NB4 (cell line): ENCODE data around the gene APPL2.

Experiments
- DNase-seq: peaks from one replicate; pipeline ENCODE4 v3.0.0; 2010; ENCODE audit warnings: low read depth
- H3K4me3 ChIP-seq: one replicate; pipeline ENCODE4 v1.5.1; 2011; ENCODE audit warnings: mild to moderate bottlenecking, low read depth, low read length, moderate library complexity
- CTCF ChIP-seq: IDR thresholded peaks from one replicate; pipeline ENCODE4 v1.5.1; 2012; ENCODE audit warnings: low read depth, low read length
- MAX ChIP-seq: IDR thresholded peaks from 2 replicates; pipeline ENCODE4 v1.6.1; 2011; ENCODE audit warnings: low read depth, low read length
- MYC ChIP-seq: IDR thresholded peaks from 2 replicates; pipeline ENCODE4 v1.6.1; 2011; ENCODE audit warnings: low read depth, low read length
- POLR2A ChIP-seq: IDR thresholded peaks from 2 replicates; pipeline ENCODE4 v1.6.1; 2011; ENCODE audit warnings: mild to moderate bottlenecking; ENCODE audit not compliant: insufficient read length; ENCODE audit errors: extremely low read depth

Gene APPL2

GRCh38 chr12:105166736-105167135 is 69.2 kb downstream of the APPL2 start:
- no peak for DNase-seq
- no peak for TF ChIP-seq POLR2A
- TF ChIP-seq MYC: no peak
- no peak for TF ChIP-seq MAX
- no peak for TF ChIP-seq CTCF
- H3K4me3 ChIP-seq: no peak overlapping the region

- no peak for TF ChIP-seq MAX
- no peak for TF ChIP-seq MYC
- TF ChIP-seq CTCF: no peak
- no peak for TF ChIP-seq POLR2A
- DNase-seq: no peak
Observed at GRCh38 chr12:105164068-105164467, 71.9 kb downstream of the APPL2 start.

GRCh38 chr12:105162174-105162573 is 73.8 kb downstream of the APPL2 start:
- no peak for TF ChIP-seq POLR2A
- no peak for TF ChIP-seq MYC
- TF ChIP-seq CTCF: no peak
- no peak for TF ChIP-seq MAX
- no peak overlapping the region for H3K4me3 ChIP-seq
- no peak for DNase-seq

More at GRCh38 chr12:105164068-105164467, 71.9 kb downstream of the APPL2 start:
- H3K4me3 ChIP-seq: no peak overlapping the region

- no peak for DNase-seq
- no peak overlapping the region for H3K4me3 ChIP-seq
- TF ChIP-seq CTCF: no peak
- TF ChIP-seq MAX: no peak
- no peak for TF ChIP-seq MYC
- no peak for TF ChIP-seq POLR2A
Observed at GRCh38 chr12:105158876-105159275, 77.1 kb downstream of the APPL2 start.

GRCh38 chr12:105157606-105158005 is 78.4 kb downstream of the APPL2 start:
- no peak overlapping the region for H3K4me3 ChIP-seq
- no peak for TF ChIP-seq CTCF
- no peak for TF ChIP-seq MYC
- no peak for TF ChIP-seq POLR2A
- TF ChIP-seq MAX: no peak
- no peak for DNase-seq

- TF ChIP-seq CTCF (no peak), MAX (no peak), POLR2A (no peak), MYC (no peak)
Observed at GRCh38 chr12:105156260-105156659, 79.7 kb downstream of the APPL2 start.

More at GRCh38 chr12:105156260-105156659, 79.7 kb downstream of the APPL2 start:
- no peak for DNase-seq
- H3K4me3 ChIP-seq: no peak overlapping the region
